ENCODE measurements around the gene PTPRN2. TPM values are rescaled to one million over a fixed set of nuclear protein-coding genes. Genes with fewer than 3 reads are reported as not detected.

The PTPRN2 gene
- total and polyA plus RNA-seq, 7 donors, result 3.2 to 7.1 (median 5.5) TPM

GRCh38 chr7:157888579-157888978 lies 699.0 kb downstream of the PTPRN2 start:
- 83 to 85% methylated on average over 11 of the region's 11 CpGs for WGBS, 2 donors
- H3K9me3 ChIP-seq, result peaks cover 0 to 6% (median 1%) of the 10 kb centered on the region in 4 donors
- TF ChIP-seq POLR2A (IDR thresholded peaks at IDR 0.05) (no peak), CTCF (IDR thresholded peaks at IDR 0.05) (no peak), POLR2AphosphoS5 (IDR thresholded peaks at IDR 0.05) (no peak), EP300 (IDR thresholded peaks at IDR 0.05) (no peak)
- no peaks in the 10 kb centered on the region for H3K4me1 ChIP-seq
- H3K4me3 ChIP-seq, result no peak overlapping the region
- H3K27ac ChIP-seq, result no peak overlapping the region
- no peak for DNase-seq
- H3K36me3 ChIP-seq, result no peaks in the 10 kb centered on the region
- peaks cover 0 to 6% (median 0%) of the 10 kb centered on the region in 3 donors for H3K27me3 ChIP-seq
- intact Hi-C loops (cut with DNase I), result no loop called here

GRCh38 chr7:157887400-157887799 lies 700.2 kb downstream of the PTPRN2 start:
- no peak for TF ChIP-seq CTCF (IDR thresholded peaks at IDR 0.05)
- TF ChIP-seq POLR2AphosphoS5 (IDR thresholded peaks at IDR 0.05), result no peak
- TF ChIP-seq POLR2A (IDR thresholded peaks at IDR 0.05), result no peak
- TF ChIP-seq EP300 (IDR thresholded peaks at IDR 0.05), result no peak
- intact Hi-C loops (cut with DNase I), result no loop called here
- DNase-seq, result no peak
- Histone ChIP-seq H3K4me3 (no peak overlapping the region), H3K27ac (no peak overlapping the region), H3K27me3 (peaks cover 0 to 6% (median 0%) of the 10 kb centered on the region in 3 donors), H3K36me3 (no peaks in the 10 kb centered on the region), H3K9me3 (peaks cover 0 to 7% (median 1%) of the 10 kb centered on the region in 4 donors), H3K4me1 (no peaks in the 10 kb centered on the region)
- WGBS, 2 donors, result 82 to 83% methylated on average over 6 of the region's 6 CpGs

GRCh38 chr7:157886711-157887110 lies 700.9 kb downstream of the PTPRN2 start:
- intact Hi-C loops (cut with DNase I), result no loop called here
- Histone ChIP-seq H3K9me3 (peaks cover 0 to 7% (median 1%) of the 10 kb centered on the region in 4 donors), H3K27ac (no peak overlapping the region), H3K4me3 (no peak overlapping the region), H3K27me3 (peaks cover 0 to 3% (median 0%) of the 10 kb centered on the region in 3 donors), H3K36me3 (no peaks in the 10 kb centered on the region), H3K4me1 (no peaks in the 10 kb centered on the region)
- WGBS, 2 donors, result 86 to 87% methylated on average over 11 of the region's 11 CpGs
- TF ChIP-seq EP300 (IDR thresholded peaks at IDR 0.05) (no peak), POLR2A (IDR thresholded peaks at IDR 0.05) (no peak), CTCF (IDR thresholded peaks at IDR 0.05) (no peak), POLR2AphosphoS5 (IDR thresholded peaks at IDR 0.05) (no peak)
- DNase-seq, result no peak

GRCh38 chr7:157886266-157886665 lies 701.4 kb downstream of the PTPRN2 start:
- Histone ChIP-seq H3K27me3 (no peaks in the 10 kb centered on the region), H3K9me3 (peaks cover 0 to 7% (median 1%) of the 10 kb centered on the region in 4 donors), H3K27ac (no peak overlapping the region), H3K4me3 (no peak overlapping the region), H3K36me3 (no peaks in the 10 kb centered on the region), H3K4me1 (no peaks in the 10 kb centered on the region)
- no peak for TF ChIP-seq POLR2AphosphoS5 (IDR thresholded peaks at IDR 0.05)
- TF ChIP-seq POLR2A (IDR thresholded peaks at IDR 0.05), result no peak
- TF ChIP-seq CTCF (IDR thresholded peaks at IDR 0.05), result no peak
- TF ChIP-seq EP300 (IDR thresholded peaks at IDR 0.05), result no peak
- 81 to 82% methylated on average over 9 of the region's 9 CpGs for WGBS, 2 donors
- no peak for DNase-seq
- intact Hi-C loops (cut with DNase I), result no loop called here

- Histone ChIP-seq H3K9me3 (peaks cover 0 to 7% (median 1%) of the 10 kb centered on the region in 4 donors), H3K27me3 (no peaks in the 10 kb centered on the region), H3K4me1 (no peaks in the 10 kb centered on the region), H3K27ac (no peak overlapping the region), H3K36me3 (no peaks in the 10 kb centered on the region), H3K4me3 (no peak overlapping the region)
- DNase-seq, result no peak
- WGBS, 2 donors, result 69 to 79% methylated on average over 6 of the region's 6 CpGs
- intact Hi-C loops (cut with DNase I), result no loop called here
- TF ChIP-seq EP300 (IDR thresholded peaks at IDR 0.05) (no peak), CTCF (IDR thresholded peaks at IDR 0.05) (no peak), POLR2A (IDR thresholded peaks at IDR 0.05) (no peak), POLR2AphosphoS5 (IDR thresholded peaks at IDR 0.05) (no peak)
These were observed 702.5 kb downstream of the PTPRN2 start for GRCh38 chr7:157885140-157885539.

Measured in sigmoid colon (tissue), 7 donors.